ENCODE measurements around the gene CLCN5.

GRCh38 chrX:50125480-50125879, 203.1 kb downstream of the CLCN5 start:
- TF ChIP-seq RAD21 (IDR thresholded peaks at IDR 0.05; ENCODE audit: low read depth) (no peak), MAX (IDR thresholded peaks at IDR 0.05) (no peak), YY1 (IDR thresholded peaks at IDR 0.05; ENCODE audit: low read depth) (no peak), NFIC (IDR thresholded peaks at IDR 0.05) (no peak), CEBPB (IDR thresholded peaks at IDR 0.05) (no peak), TEAD4 (IDR thresholded peaks at IDR 0.05) (no peak), TAF1 (IDR thresholded peaks at IDR 0.05; ENCODE audit: low read depth) (no peak)
